ENCODE data around the gene DDX54. TPM values are rescaled to one million over a fixed set of nuclear protein-coding genes. Genes with fewer than 3 reads are reported as not detected.

Gene DDX54
- total and polyA plus RNA-seq, 2 of the 8 experiments (the other 6 are each of a cell fraction or from before 2014, with no cell fraction given) = 64.9 to 113 TPM

GRCh38 chr12:113198296-113198695 is 13.0 kb upstream of the DDX54 start:
- no peak overlapping the region for H3K4me3 ChIP-seq (ENCODE audit: extremely low read depth in 1 of 4, insufficient read depth in 2 of 4, low read depth in 3 of 4, low read length in 4 of 4)
- TF ChIP-seq CBX8 (IDR thresholded peaks at IDR 0.05; ENCODE audit: borderline replicate concordance, low read depth, low read length) (no peak), TBP (IDR thresholded peaks at IDR 0.05; ENCODE audit: low read depth, low read length) (no peak), RFX5 (IDR thresholded peaks at IDR 0.05; ENCODE audit: borderline replicate concordance, low read depth, low read length) (no peak), EZH2 (IDR thresholded peaks at IDR 0.05; ENCODE audit: low read depth, low read length, severe bottlenecking) (no peak), SRF (IDR thresholded peaks at IDR 0.05; ENCODE audit: low read depth, low read length) (no peak), PHF8 (conservative IDR thresholded peaks at IDR 0.05; ENCODE audit: low read depth, low read length) (no peak), TEAD4 (IDR thresholded peaks at IDR 0.05; ENCODE audit: low read depth, low read length) (no peak), CHD2 (IDR thresholded peaks at IDR 0.05; ENCODE audit: low read length) (no peak), MAX (IDR thresholded peaks at IDR 0.05) (no peak), JUN (IDR thresholded peaks at IDR 0.05; ENCODE audit: low read depth, low read length) (no peak), SIX5 (IDR thresholded peaks at IDR 0.05; ENCODE audit: low read depth, low read length) (no peak), SAP30 (IDR thresholded peaks at IDR 0.05; ENCODE audit: insufficient read depth, insufficient replicate concordance, low read length) (no peak)
- H2BK120ac ChIP-seq (replicated peaks; ENCODE audit: low read depth, low read length) = no peak overlapping the region
- no peaks in the 10 kb centered on the region for H3K27me3 ChIP-seq (replicated peaks in 1 of 4; ENCODE audit: control insufficient read depth in 3 of 4, extremely low read depth in 1 of 4, insufficient read depth in 3 of 4, low read length in 3 of 4)
- H3K9ac ChIP-seq (replicated peaks in 1 of 4; ENCODE audit: extremely low read depth in 1 of 4, low read depth in 3 of 4, low read length in 3 of 4) = no peak overlapping the region; a peak in 1 of 7 replicates
- no peak overlapping the region for H2BK15ac ChIP-seq (ENCODE audit: low read length)
- CTCF ChIA-PET (ENCODE audit: partially characterized antibody) = interaction anchor here (1.2 to 1.8 kb wide), 4 partner anchors 13 to 227 kb away, joined by 4 to 8 read pairs (median 4); no protein-coding TSS in a partner anchor
- H3K4me1 ChIP-seq (replicated peaks in 1 of 4; ENCODE audit: control insufficient read depth in 3 of 4, insufficient read depth in 4 of 4, low read length in 3 of 4) = peaks cover 0 to 5% (median 0%) of the 10 kb centered on the region in 4 experiments; a peak in 2 of 7 replicates
- no peak overlapping the region for H4K8ac ChIP-seq (ENCODE audit: extremely low read depth, insufficient read depth, low read length)
- H3K36me3 ChIP-seq (ENCODE audit: control insufficient read depth in 2 of 4, insufficient read depth in 4 of 4, low read length in 3 of 4) = no peaks in the 10 kb centered on the region
- H3K4me2 ChIP-seq (ENCODE audit: insufficient read depth in 1 of 2, low read depth in 2 of 2, low read length in 2 of 2) = no peak overlapping the region
- no peaks in the 10 kb centered on the region for H3K23me2 ChIP-seq (ENCODE audit: low read depth, low read length)
- no peak overlapping the region for H3K23ac ChIP-seq (ENCODE audit: insufficient read length)
- DNase-seq (ENCODE audit: low read depth in 1 of 2, low spot score in 2 of 2) (no peak), FAIRE-seq (no peak)
- no peak overlapping the region for H4K91ac ChIP-seq (replicated peaks; ENCODE audit: insufficient read length, low read length)
- H3K79me2 ChIP-seq (ENCODE audit: control insufficient read depth in 1 of 2, insufficient read depth in 2 of 2, low read length in 2 of 2) = no peaks in the 10 kb centered on the region
- no peaks in the 10 kb centered on the region for H3K79me1 ChIP-seq (ENCODE audit: low read depth, low read length)
- H3K4ac ChIP-seq (replicated peaks; ENCODE audit: insufficient read length, low read depth, low read length) = no peak overlapping the region
- 89% methylated on average over 1 of the region's 1 CpG; no CpG with 5 or more reads in 1 of the 2 experiments for WGBS, 2 experiments (ENCODE audit: extremely low coverage in 1 of 2, insufficient coverage in 1 of 2, insufficient read length in 1 of 2, insufficient replicate concordance in 2 of 2, low coverage in 1 of 2, low lambda C conversion rate in 2 of 2, missing lambda C conversion rate in 1 of 2)
- H4K5ac ChIP-seq (ENCODE audit: insufficient read length, low read depth, low read length) = no peak overlapping the region
- no peak overlapping the region for H3K56ac ChIP-seq (replicated peaks; ENCODE audit: insufficient read length, low read depth, low read length)
- POLR2A ChIA-PET (ENCODE audit: partially characterized antibody) = interaction anchor here (3.5 kb wide), 1 partner anchor 13 kb away, joined by 30 read pairs; the partner anchor contains the start of genes DDX54 and RITA1
- H2AFZ ChIP-seq (ENCODE audit: low read length) = no peak overlapping the region
- H3K18ac ChIP-seq (ENCODE audit: extremely low read depth, low read length) = no peak overlapping the region
- no peaks in the 10 kb centered on the region for H3K9me3 ChIP-seq (ENCODE audit: insufficient read depth in 2 of 2, low read depth in 1 of 2, low read length in 1 of 2)
- 0 out of 2 replicates have a peak overlapping the region, but pooled peaks have one; percentile 53 for H2AK5ac ChIP-seq (ENCODE audit: low read depth, low read length)
- no peak overlapping the region for H2BK5ac ChIP-seq (ENCODE audit: low read depth, low read length)
- H4K20me1 ChIP-seq (replicated peaks in 1 of 2; ENCODE audit: control insufficient read depth in 1 of 2, insufficient read depth in 2 of 2, low read length in 2 of 2) = no peaks in the 10 kb centered on the region
- no peak overlapping the region for H3K14ac ChIP-seq (ENCODE audit: insufficient read length)
- H3K27ac ChIP-seq (ENCODE audit: low read depth, low read length) = no peak overlapping the region
- H2BK20ac ChIP-seq (ENCODE audit: low read length) = no peak overlapping the region
- H2BK12ac ChIP-seq (ENCODE audit: low read depth, low read length) = no peak overlapping the region
